OCI-LY1 (cell line): Measurements from ENCODE around the gene FLII.

Experiments
- EZH2 ChIP-seq: fragments of 200-600 bp; sonication (generic), shearing (Covaris generic); IDR thresholded peaks from 2 replicates; pipeline ENCODE4 v1.8.0; 2017; ENCODE audit warnings: borderline replicate concordance, mixed run types, mild to moderate bottlenecking, antibody characterized with exemption, low read length, moderate library complexity, mixed read lengths
- TF ChIP-seq, protein P1 (sequence below): fragments of 200-600 bp; sonication (generic), shearing (Covaris generic); IDR thresholded peaks from 2 replicates; pipeline ENCODE4 v1.5.1; 2017; ENCODE audit warnings: mild to moderate bottlenecking, antibody characterized with exemption, low read length, moderate library complexity, mixed read lengths

DNA sequence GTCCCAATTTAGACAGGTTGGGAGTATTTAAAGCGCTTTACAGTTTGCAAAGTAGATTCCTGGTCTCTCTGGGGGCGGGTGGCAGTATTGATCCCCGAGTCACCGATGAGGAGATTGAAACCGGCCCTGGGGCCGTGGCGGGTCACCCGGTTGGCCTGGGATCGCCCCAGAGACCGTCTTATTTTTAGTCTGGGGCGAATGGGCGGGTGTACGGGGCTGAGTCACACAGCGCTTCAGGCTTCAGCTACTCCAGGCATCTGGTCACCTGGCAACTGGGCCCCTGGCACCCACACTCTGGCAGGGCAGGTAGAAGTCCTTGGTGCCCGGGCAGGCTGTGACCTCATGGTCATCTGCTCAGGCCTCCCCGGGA lies 2.6 kb upstream of the FLII start:
- TF ChIP-seq, protein P1, sequence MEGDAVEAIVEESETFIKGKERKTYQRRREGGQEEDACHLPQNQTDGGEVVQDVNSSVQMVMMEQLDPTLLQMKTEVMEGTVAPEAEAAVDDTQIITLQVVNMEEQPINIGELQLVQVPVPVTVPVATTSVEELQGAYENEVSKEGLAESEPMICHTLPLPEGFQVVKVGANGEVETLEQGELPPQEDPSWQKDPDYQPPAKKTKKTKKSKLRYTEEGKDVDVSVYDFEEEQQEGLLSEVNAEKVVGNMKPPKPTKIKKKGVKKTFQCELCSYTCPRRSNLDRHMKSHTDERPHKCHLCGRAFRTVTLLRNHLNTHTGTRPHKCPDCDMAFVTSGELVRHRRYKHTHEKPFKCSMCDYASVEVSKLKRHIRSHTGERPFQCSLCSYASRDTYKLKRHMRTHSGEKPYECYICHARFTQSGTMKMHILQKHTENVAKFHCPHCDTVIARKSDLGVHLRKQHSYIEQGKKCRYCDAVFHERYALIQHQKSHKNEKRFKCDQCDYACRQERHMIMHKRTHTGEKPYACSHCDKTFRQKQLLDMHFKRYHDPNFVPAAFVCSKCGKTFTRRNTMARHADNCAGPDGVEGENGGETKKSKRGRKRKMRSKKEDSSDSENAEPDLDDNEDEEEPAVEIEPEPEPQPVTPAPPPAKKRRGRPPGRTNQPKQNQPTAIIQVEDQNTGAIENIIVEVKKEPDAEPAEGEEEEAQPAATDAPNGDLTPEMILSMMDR: no peak
- TF ChIP-seq EZH2: no peak
